Activated CD4-positive, CD25-positive, alpha-beta regulatory T cell treated with anti-CD3 and anti-CD28 coated beads, Interleukin-2, amount 50 U/mL, for 72 hours (primary cell): ENCODE data around the gene GOLT1B.

Experiments used
- DNase-seq: peaks from one replicate; pipeline ENCODE4 v3.0.0; 2021

The GOLT1B gene

DNA sequence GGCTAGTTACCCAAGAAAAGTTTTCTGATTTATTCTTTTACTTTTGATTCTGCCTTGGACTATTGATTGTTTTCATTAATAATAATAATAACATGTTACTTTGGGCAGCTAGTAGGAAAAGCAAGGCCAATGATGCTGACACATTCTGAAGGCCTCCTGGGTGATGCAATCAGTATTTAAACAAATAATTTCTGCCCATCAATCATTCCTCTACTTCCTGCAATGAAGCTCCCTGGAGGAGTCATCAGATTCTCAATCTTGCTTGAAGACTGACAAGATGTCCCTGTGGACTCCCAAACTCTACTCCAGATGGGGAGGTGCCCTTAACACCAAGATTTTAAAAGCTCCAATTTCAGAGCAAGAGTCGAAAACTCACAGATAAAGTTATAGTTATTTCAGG is 24.5 kb downstream of the GOLT1B start, which contains the start of gene SPX:
SPX (plus strand) TSS at position 244 of the 400 bp plus-strand sequence. CDS start 177 bp downstream, outside the sequence.
- no peak for DNase-seq

DNA sequence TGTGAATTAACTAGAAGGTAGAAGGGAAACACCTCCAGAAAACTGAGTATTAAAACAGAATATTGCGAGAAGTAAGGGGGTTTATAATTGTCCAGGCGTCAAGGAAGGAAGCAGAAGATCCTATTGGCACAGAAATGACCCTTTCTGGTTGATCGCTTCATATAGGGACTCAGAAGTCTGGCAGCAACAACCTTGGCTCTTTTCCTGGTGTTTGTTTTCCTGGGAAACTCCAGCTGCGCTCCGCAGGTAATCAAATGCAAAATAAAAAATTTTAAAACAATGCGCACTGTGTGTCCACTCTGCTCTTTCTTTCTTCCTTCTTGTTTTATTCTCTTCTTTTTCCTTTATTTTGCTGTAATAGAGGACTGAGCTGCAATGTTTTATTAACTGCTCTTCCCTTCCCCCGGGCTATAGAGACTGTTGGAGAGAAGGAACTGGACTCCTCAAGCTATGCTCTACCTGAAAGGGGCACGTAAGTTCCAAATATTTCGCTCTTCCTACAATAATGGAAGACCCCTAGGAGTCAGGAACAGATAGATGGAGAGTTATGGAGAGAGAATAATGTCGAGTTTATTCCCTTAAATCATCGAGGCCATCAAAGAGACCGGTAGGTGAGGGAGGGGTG is 25.2 kb downstream of the GOLT1B start:
- no peak for DNase-seq

DNA sequence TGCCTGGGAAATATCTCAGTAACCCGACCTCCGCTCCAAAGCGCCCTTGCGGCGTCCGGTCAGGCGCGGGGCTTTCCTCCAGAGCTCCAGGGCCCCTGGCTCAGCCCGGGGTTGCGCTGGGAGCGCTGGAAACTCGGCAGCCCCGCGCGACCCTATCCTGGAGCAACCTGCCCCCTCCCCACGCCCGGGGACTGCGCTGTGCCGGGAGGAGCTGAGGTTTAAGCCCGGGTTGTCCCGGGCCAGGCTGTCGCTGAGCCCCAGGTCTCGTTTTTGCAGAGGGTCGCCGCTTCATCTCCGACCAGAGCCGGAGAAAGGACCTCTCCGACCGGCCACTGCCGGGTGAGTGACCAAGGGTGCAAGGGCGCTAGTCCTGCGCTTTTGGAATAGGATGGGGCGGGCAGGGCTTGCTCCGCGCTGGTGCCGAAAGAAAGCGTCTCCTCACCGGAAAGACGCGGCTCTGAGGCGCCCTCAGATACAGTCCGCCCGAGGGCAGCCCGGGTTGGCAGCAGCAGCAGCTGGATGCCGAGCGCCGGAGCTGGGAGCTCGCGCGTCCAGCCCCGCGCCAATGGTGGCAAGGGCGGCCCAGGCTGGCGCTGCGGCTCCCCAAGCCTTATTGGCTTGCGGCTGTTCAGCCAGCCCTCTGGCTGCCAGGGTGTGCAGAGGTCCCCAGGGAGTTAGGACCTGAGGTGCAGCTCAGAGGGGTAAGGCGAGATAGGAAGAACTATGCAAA is 26.0 kb downstream of the GOLT1B start:
- DNase-seq, result peak; percentile 59

DNA sequence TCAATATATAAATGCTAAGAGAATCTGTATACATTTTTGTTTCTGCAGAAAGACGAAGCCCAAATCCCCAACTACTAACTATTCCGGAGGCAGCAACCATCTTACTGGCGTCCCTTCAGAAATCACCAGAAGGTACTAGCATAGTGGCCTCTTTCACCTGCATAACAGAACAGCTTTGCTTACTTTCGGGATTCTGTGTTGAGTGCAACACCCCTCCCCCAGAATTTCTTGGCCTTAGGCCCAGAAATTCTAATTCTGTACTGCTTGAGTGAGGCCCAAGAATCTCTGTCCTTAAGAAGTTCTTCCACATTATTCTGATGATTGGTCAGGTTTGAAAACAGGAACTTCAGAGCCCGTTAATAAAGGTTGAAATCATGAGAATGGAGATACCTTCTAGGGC is 27.4 kb downstream of the GOLT1B start:
- DNase-seq, result no peak

DNA sequence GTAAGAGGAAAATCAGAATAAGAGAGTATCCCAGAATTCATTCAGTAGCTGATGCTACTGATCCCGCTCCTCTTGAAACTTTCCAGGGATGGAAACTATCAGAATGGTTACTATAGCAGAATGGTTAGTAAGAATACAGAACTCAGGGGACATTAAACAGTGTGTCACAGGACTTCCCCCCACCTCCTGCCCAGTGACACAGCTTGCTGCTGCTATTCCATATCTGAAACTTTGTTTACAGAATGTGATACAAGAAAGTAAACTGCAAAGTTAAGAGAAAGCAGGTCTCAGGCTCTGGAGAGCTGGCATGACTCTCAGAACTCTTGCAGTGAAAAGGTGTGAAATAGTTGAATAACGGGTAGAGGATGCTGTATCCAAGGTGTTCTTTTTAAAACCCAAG is 27.9 kb downstream of the GOLT1B start:
- no peak for DNase-seq

DNA sequence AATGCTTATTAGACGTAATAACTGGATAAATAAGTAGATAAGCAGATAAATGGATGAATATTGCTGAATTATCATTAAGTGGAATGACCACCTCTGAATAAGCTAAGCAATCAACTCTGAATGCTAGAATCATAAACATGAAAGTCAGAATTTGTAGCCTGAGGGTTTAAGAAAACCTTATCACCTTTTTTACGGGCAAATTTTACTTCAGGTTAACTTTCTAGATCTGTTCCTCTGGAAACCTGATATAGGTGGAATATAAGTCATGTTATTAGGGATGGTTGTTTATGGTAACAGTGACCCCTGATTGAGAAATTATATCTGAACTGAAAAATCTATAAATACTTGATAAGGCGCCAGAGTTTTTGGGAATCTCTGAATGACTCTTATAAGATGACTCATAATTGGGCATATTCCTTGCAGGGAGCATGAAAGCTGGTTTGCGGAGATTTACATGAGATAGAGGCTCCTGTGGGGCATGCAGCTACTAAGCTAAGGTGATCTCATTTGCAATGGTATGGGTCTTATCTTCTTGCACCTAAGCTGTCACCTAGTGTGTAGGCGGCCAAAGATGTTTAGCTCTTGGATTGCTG is 36.6 kb downstream of the GOLT1B start:
- DNase-seq, result no peak

DNA sequence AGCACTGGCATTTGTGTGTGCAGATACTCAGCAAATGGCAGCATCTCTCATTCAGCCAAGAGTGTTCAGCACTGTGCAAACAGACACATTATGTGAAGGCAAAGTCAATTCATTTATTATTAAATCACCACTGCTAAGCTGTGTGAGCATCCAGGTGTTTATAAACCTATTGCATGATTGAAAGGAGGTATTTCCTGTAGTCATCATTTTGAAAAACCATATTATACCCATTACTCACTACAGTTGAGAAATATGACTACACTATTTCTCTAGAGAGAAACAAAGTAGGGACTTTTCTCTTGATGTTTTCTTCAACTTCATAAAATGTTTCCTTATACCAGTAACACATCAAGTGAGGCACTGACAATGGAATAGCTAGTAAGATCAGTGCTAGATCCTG is 38.2 kb downstream of the GOLT1B start:
- DNase-seq, result no peak

DNA sequence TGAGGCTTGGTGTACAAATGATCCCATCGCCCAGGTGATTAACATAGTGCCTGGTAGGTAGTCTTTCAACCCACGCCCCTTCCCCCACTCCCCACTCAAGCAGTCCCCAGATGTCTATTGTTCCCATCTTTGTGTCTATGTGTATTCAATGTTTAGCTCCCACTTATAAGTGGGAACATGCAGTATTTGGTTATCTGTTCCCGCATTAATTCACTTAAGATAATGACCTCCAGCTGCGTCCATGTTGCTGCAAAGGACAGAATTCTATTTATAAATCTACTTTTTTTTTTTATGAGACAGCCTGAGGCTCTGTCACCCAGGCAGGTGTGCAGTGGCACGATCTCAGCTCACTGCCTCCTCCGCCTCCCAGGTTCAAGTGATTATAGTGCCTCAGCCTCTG is 40.2 kb downstream of the GOLT1B start:
- DNase-seq, result no peak

DNA sequence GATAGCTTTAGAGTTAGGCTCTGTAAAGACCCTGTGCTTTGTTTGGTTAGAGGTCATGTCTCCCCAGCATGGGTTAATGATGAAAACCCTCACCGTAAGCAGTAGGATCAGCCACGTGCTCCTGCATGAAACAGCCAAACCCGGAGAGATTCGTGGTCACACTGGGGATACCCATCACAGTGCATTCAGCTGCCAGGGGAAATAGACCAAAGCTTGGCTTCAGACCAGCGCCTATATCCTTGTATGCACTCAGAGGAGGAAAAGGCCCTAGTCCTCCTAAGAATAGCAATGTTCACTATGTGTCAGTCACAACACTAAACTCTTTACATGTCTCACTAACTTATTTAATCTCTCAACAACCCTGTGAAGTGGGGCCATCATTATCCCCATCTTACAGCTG is 40.8 kb downstream of the GOLT1B start:
- DNase-seq, result no peak

DNA sequence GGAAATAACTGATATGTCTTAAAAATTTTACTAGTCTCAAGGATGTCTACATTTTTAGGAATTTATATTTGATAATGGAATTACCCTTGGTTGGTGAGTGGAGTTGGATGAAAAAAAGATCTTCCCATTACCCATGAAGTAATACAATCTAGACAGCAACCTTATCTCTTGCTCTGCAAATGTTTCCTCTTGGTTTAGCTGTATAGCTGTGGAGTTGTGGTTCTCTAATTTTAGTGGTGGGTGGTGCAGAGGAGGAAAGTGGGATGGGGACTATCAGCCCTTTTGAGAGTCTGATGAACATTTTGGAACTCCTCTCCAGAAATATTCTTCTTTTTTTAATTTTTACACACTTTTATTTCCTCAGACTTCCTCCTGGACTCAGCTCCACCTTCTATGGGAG is 41.6 kb downstream of the GOLT1B start:
- no peak for DNase-seq

DNA sequence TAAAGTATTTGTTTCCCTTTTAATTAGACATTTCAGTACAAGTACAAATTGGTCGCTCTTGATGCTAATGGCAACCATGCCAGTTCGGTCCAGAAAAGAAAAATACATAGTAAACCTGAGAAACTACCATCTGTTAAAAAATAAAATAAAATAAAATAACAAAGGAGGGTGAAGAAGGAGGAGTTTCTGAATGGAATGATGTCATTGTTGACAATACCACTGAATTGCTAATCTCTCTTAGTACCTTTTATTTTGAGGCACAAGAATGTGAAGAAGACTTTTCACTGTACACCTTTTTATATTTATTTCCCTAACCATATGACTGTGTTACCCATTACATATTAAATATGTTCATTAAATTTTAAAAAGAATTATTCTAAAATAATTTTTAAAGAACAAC is 44.0 kb downstream of the GOLT1B start:
- DNase-seq, result no peak

DNA sequence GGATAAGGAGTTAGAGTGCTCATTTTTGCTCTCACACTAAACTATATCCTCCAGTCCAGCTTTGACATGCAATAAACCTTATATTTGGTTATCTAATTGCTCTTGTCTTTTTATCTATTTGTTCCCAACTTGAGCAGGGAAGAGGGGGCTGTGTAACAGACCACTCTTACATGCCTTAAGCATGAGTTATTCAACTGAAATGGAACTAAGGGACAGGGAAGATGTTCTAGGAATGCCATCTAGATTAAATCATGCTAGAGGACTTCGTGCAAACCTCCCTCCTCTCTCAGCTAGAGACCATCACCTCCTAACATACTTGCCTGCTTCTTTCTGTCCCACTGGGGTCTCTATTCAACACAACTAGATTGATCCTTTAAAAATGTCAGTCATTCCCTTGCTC is 45.1 kb downstream of the GOLT1B start:
- no peak for DNase-seq

DNA sequence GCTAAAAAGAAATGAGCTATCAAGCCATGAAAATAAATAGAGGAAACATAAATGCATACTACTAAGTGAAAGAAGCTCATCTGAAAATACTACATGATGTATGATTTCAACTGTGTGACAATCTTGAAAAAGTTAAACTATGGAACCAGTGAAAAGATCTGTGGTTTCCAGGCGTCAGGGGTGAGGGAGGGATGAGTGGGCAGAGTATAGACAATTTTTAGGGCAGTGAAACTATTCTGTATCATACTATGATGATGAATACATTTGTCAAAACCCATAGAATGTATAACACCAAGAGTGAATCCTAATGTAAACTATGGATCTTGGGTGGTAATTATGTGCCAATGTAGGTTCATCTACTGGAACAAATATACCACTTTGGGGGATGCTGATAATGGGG is 45.8 kb downstream of the GOLT1B start:
- no peak for DNase-seq

DNA sequence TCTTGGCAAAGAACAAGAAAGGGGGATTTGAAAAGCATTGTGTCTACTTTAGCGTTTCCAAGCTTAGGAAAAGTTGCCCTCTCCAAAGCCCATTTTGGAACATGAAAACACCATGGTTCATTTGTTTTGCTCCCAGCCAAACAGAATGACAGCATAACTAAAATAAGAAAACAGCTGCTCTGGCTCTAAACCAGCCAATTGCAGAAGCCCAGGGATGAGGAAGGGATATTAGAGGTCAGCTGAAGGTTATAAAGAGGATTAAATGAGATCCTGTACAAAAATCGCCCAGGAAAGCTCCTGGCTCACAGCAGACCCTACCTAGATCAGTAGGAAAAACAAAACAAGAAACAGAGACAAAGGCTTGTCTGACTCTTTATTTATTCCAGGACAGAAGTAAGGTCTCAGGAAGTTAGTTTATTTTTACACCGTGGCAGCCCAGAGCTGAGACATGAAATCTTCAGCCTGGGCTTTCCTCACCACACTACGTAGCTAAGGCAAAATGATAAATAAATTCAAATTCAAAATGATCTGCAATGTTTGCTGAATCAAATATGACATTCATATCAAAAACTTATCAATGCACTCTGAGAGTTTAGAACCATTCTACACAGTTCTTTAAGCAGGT is 50.4 kb downstream of the GOLT1B start:
- DNase-seq, result no peak

DNA sequence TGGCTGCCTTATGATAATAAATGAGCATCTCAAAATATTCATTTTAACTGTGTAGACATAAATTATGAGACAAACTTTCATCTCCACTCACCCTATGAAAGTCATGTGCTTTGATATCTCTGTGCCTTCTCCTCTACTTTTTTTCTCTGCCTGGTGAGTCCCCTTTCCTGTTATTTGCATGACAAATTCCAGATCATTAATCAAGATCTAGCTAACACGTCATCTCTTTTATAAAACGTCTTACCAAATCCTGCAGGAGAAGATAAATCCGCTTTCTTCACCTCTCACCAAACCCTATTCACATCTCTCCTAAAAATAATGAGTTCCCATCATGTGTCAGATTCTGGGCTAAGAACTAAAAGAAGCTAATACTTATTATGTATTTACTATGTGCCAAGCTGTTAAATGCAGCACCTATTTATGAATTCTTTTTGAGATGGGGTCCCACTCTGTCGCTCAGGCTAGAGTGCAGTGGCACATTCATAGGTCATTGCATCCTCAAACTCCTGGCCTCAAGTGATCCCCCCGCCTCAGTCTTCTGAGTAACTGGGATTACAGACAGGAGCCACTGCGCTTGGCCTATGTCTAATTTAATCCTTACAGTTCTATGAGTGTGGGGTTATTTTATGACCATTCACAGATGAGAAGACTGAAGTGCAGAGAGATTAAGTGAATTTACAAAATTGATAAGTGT is 51.2 kb downstream of the GOLT1B start:
- DNase-seq, result no peak

DNA sequence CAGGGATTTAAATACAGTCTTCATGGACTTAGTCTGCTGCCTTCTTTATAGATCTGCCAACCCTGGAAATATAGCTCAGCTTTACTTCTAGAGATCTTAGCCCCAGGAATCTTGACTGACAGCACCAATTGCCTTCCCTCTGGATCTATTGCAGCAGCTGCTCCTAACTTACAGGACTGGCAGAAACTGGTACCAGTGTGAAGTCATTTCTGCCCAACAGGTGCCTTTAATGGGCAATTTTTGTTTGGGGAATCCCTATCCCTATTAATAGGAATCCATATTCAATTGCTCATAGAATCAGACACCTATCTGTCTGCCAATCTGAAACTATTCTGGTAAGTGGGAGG is 51.7 kb downstream of the GOLT1B start:
- no peak for DNase-seq

DNA sequence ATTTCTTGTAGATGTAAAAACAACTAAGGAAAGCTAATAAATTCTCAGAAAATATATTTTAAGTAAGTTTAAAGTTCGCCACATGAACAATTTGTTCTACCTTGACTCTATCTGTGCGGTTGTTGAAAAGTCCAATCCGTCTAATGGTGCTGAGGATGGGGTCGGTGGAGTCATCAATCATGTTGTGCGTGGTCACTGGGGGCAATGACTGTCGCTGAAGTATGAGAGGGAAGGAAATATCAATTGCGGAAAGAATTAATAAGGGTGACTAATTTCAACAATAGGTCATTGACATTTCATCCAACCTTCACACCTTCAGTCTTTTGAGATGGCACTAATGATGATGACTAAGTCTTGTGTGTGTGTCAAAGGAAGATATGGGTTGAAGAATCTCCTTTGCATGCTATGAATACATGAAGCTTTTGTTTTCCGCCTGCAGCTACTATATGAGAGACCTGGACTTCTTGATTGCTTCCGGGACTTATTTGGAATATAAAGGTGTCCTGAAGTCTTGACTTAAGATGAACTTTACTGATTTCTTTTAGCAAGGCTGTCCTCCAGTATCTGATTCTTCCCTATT is 56.6 kb downstream of the GOLT1B start:
- no peak for DNase-seq

DNA sequence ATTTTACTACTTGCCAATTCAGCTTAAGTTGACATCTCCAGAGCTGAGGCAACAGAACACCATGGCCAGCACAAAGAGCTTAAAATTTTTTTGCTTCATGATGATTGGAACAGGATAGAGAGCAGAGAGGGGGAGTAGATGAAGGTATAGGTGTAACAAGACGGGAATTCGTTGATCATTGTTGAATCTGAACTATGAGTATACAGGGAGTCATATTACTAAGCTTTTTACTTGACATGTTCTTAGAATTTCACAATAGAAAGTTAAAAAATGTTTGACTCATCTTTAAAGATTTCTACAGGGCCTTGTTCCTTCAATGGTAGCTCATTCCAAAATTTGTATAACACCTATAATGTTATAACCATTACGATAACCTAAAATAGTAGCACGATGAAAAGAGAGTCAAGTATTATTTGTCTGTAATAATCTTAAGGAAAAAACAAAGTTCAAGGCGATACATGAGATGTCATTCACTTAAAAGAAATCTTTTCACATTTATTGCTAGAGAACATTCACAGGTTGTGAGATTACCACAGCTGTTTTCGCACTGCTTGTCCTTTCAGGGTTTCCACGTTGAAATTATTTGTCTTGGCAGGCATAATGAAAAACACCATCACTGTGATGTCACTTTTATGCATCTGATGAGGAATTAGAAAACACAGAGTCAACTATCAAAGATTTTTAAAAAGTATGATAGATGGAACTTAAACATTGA is 58.4 kb downstream of the GOLT1B start:
- DNase-seq, result no peak

DNA sequence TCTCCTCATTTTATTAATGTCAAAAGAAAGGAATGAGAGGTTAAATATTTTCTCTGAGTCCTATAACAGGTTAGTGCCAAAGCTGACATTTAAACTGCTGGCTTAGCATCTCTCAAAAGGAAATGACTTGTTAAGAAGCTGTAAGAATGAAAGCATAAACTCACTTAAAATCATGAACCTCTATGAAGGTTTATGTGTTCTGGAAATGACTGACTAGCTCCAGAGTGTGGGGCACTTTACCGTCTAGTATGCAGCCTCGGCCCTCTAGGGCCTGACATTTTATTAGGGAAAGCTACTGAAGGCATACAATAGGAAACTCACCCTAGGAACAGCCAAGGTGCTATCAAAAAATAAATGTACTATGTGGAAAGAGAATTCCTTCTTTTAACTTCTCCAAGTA is 59.6 kb downstream of the GOLT1B start:
- DNase-seq, result no peak

DNA sequence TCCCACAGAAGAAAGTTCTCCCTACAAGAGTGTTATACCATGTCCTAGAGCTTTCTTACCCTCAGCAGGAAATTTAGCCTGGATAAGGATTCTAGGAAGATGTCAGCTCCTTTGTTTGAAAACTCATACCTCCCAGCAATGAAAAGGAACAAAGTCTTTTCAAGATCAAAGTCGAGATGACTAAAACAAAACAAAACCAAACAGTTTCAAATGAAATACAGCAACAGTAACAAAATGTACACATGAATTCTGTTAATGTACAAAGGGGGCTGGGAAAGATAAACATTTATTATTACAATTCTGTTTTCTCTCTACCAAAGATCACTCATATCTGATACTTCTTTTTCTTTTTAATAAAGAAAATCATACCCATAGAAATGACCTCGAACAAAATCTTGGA is 61.3 kb downstream of the GOLT1B start:
- no peak for DNase-seq

DNA sequence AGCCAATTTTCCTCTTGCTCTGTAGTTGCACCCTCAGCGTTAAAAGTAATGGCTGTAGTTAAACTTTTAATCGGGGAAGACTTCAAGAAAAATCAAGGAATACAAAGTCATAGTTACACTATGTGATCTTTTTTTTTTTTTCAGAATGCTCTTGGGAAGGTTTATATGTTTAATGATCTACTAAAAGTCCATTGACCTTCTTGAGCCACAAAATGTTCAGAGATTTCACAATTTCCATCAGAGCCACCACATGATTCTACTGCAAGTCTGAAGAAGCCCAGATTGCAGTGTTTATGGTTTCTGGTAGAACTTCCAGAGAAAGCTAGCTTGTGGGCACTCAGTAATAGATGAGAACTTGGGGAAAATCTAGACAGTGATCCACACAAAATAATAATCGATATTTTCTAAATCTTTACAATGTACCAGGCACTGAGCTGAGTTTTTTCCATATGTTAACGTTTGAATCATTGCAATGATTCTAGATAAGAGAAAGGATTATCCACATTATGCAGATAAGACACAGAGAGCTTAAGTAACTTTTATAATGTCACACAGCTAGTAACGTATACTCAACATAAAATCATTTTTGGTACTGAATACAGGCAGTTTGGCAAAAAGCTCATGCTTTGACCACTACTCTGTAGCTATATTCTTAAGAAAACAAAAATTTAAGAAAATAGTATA is 64.8 kb downstream of the GOLT1B start:
- DNase-seq, result no peak

DNA sequence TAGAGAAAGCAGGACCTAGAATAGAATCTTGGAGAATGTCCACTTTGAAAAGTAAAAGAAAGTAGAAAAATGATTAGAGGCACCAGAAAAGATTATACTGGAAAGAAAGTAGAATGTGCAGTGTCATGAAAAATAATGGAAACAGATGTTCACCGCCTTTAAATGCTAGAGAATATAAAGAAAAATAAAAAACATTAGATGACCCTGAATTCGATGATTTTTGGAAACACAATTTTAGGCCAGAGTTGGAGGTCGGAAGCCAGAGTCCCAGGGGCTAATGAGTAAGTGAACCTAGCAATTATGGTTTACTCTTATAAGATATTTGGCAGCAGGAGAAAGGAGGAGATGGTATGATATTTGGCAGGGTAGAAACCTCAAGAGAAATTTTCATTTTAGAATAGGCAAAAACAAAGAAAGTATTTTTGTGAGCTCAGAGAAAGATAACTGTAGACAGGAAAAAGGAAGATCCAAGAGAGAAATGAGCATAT is 65.4 kb downstream of the GOLT1B start:
- no peak for DNase-seq
